CD14-positive monocyte (primary cell): ENCODE results near the gene C1orf105. TPM values are rescaled to one million over a fixed set of nuclear protein-coding genes. Genes with fewer than 3 reads are reported as not detected.
A peak's percentile ranks its signal among the peaks of the same experiment; 100 is the strongest.

Experiments used
- DNase-seq, 3 donors: peaks; one replicate each; pipeline ENCODE4 v3.0.0-alpha.2; 2011 to 2022
- H2AFZ ChIP-seq: 2 replicates; pipeline ENCODE4 v1.6.0; 2012; ENCODE audit warnings: mild to moderate bottlenecking, low read depth, low read length, inconsistent platforms; ENCODE audit not compliant: insufficient read depth, poor library complexity, severe bottlenecking
- H3K27ac ChIP-seq, 2 donors: 1 replicate in 1 of 2; 2 replicates in 1 of 2; pipeline ENCODE4 v1.5.1; 2012 to 2013; ENCODE audit warnings: low read length in 2 of 2, control low read depth in 1 of 2, inconsistent platforms in 1 of 2, low read depth in 1 of 2, mild to moderate bottlenecking in 1 of 2
- H3K27me3 ChIP-seq, 2 donors: one replicate each; pipeline versions ENCODE4 v1.6.0 to v1.6.1; 2011 to 2013; ENCODE audit warnings: low read length in 2 of 2; ENCODE audit not compliant: control insufficient read depth in 2 of 2, insufficient read depth in 2 of 2
- H3K36me3 ChIP-seq, 2 donors: replicated peaks in 1 of 2; 1 replicate in 1 of 2; 2 replicates in 1 of 2; pipeline versions ENCODE4 v1.5.1 to v1.6.1; 2012 to 2013; ENCODE audit warnings: low read length in 2 of 2, control low read depth in 1 of 2, inconsistent platforms in 1 of 2, mild to moderate bottlenecking in 1 of 2; ENCODE audit not compliant: insufficient read depth in 2 of 2, control insufficient read depth in 1 of 2
- H3K4me1 ChIP-seq, 2 donors: 1 replicate in 1 of 2; 2 replicates in 1 of 2; pipeline versions ENCODE4 v1.5.1 to v1.6.1; 2012 to 2013; ENCODE audit warnings: low read length in 2 of 2, control low read depth in 1 of 2, inconsistent platforms in 1 of 2, mild to moderate bottlenecking in 1 of 2, moderate library complexity in 1 of 2; ENCODE audit not compliant: insufficient read depth in 2 of 2, control insufficient read depth in 1 of 2
- H3K4me2 ChIP-seq: replicated peaks from 2 replicates; pipeline ENCODE3; 2012; ENCODE audit warnings: low read length, moderate library complexity, mild to moderate bottlenecking; ENCODE audit not compliant: poor library complexity, severe bottlenecking; ENCODE audit errors: extremely low read depth
- H3K4me3 ChIP-seq, 3 experiments: fragments of 200-600 bp in 1 of 3; sonication (generic) in 1 of 3; replicated peaks in 1 of 3; 1 replicate in 2 of 3; 2 replicates in 1 of 3; pipeline ENCODE4 v1.5.1; 2011 to 2013; ENCODE audit warnings: low read length in 3 of 3, mild to moderate bottlenecking in 3 of 3, control low read depth in 2 of 3, low read depth in 2 of 3, inconsistent platforms in 1 of 3, moderate library complexity in 1 of 3
- H3K79me2 ChIP-seq: 2 replicates; pipeline ENCODE4 v1.6.0; 2012; ENCODE audit warnings: mild to moderate bottlenecking, control low read depth, inconsistent platforms, low read length, moderate library complexity; ENCODE audit not compliant: insufficient read depth
- H3K9ac ChIP-seq: 2 replicates; pipeline ENCODE4 v1.6.0; 2017; ENCODE audit warnings: low read length, mild to moderate bottlenecking; ENCODE audit not compliant: insufficient read depth, poor library complexity, severe bottlenecking
- H3K9me3 ChIP-seq, 2 donors: replicated peaks in 1 of 2; 1 replicate in 1 of 2; 2 replicates in 1 of 2; pipeline versions ENCODE4 v1.5.1 to v1.6.1; 2012 to 2013; ENCODE audit warnings: low read length in 2 of 2, control low read depth in 1 of 2; ENCODE audit not compliant: control insufficient read depth in 1 of 2, insufficient read depth in 1 of 2
- H4K20me1 ChIP-seq: 2 replicates; pipeline ENCODE4 v1.6.0; 2012; ENCODE audit warnings: mild to moderate bottlenecking, low read length, control low read depth, moderate library complexity; ENCODE audit not compliant: insufficient read depth
- H3K27ac Mint-ChIP-seq, 7 donors: one replicate each; pipeline ENCODE4 v1.8.0; 2020; ENCODE audit warnings: mild to moderate bottlenecking in 7 of 7, mixed read lengths in 7 of 7, moderate library complexity in 6 of 7, inconsistent platforms in 2 of 7
- H3K27me3 Mint-ChIP-seq, 3 donors: one replicate each; pipeline ENCODE4 v1.8.0; 2021 to 2022; ENCODE audit warnings: low read depth in 3 of 3, mild to moderate bottlenecking in 3 of 3, mixed read lengths in 3 of 3, moderate library complexity in 3 of 3, inconsistent platforms in 1 of 3
- H3K36me3 Mint-ChIP-seq, 2 donors: one replicate each; pipeline ENCODE4 v1.8.0; 2020; ENCODE audit warnings: mixed read lengths in 2 of 2, inconsistent platforms in 1 of 2, mild to moderate bottlenecking in 1 of 2
- H3K4me1 Mint-ChIP-seq: one replicate; pipeline ENCODE4 v1.8.0; 2020; ENCODE audit warnings: mild to moderate bottlenecking, mixed read lengths
- H3K4me3 Mint-ChIP-seq, 2 donors: one replicate each; pipeline ENCODE4 v1.8.0; 2020; ENCODE audit warnings: mild to moderate bottlenecking in 2 of 2, mixed read lengths in 2 of 2, moderate library complexity in 1 of 2
- H3K9me3 Mint-ChIP-seq, 7 donors: one replicate each; pipeline ENCODE4 v1.8.0; 2020 to 2022; ENCODE audit warnings: mixed read lengths in 7 of 7, mild to moderate bottlenecking in 6 of 7, moderate library complexity in 6 of 7, inconsistent platforms in 2 of 7
- WGBS: methylation state at CpG from one replicate; pipeline ENCODE4 v1.1.5; 2013; ENCODE audit warnings: missing lambda C conversion rate; ENCODE audit not compliant: insufficient coverage; 5-methylcytosine and 5-hydroxymethylcytosine counted together
- intact Hi-C, 2 donors: fragments of 100-400 bp; cut with micrococcal nuclease; formaldehyde crosslinking; loops; one replicate each; pipeline versions ENCODE4 v1.15.0 to v1.15.1; 2023
- polyA plus RNA-seq, 3 donors: library from polyadenylated mRNA; depleted of rRNA in 1 of 3; unstranded in 2 of 3; stranded (reverse) in 1 of 3; fragments of 300-500 nt in 2 of 3; fragments of >200 nt in 1 of 3; fragmentation: Illumina TruSeq in 2 of 3; gene quantifications; 1 replicate in 2 of 3; 2 replicates in 1 of 3; pipeline ENCODE4 v1.2.3, GENCODE V29; 2012 to 2021
- TF ChIP-seq, protein P1 (sequence below): fragments of 200-600 bp; IDR thresholded peaks from one replicate; pipeline ENCODE4 v1.8.0; 2022; ENCODE audit warnings: antibody characterized with exemption, mild to moderate bottlenecking

The C1orf105 gene
- polyA plus RNA-seq, 3 donors: not detected

- TF ChIP-seq, protein P1, sequence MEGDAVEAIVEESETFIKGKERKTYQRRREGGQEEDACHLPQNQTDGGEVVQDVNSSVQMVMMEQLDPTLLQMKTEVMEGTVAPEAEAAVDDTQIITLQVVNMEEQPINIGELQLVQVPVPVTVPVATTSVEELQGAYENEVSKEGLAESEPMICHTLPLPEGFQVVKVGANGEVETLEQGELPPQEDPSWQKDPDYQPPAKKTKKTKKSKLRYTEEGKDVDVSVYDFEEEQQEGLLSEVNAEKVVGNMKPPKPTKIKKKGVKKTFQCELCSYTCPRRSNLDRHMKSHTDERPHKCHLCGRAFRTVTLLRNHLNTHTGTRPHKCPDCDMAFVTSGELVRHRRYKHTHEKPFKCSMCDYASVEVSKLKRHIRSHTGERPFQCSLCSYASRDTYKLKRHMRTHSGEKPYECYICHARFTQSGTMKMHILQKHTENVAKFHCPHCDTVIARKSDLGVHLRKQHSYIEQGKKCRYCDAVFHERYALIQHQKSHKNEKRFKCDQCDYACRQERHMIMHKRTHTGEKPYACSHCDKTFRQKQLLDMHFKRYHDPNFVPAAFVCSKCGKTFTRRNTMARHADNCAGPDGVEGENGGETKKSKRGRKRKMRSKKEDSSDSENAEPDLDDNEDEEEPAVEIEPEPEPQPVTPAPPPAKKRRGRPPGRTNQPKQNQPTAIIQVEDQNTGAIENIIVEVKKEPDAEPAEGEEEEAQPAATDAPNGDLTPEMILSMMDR: no peak
- Mint-ChIP-seq H3K4me3 (no peak overlapping the region), H3K4me1 (peaks cover 29% of the 10 kb centered on the region), H3K36me3 (no peaks in the 10 kb centered on the region), H3K27me3 (peaks cover 0 to 2% (median 0%) of the 10 kb centered on the region in 3 donors), H3K27ac (peak overlapping the region in 2 of 7 donors; percentile 19 to 51), H3K9me3 (peaks cover 0 to 8% (median 3%) of the 10 kb centered on the region in 7 donors)
- peaks cover 31 to 42% of the 10 kb centered on the region in 2 donors for H3K4me1 ChIP-seq
- no peaks in the 10 kb centered on the region for H3K9me3 ChIP-seq
- no peak overlapping the region for H3K9ac ChIP-seq
- no peaks in the 10 kb centered on the region for H4K20me1 ChIP-seq
- no CpG with 5 or more reads among the region's 1 CpG for WGBS
- H3K27ac ChIP-seq: peak overlapping the region in 1 of 2 donors; percentile 55
- H3K4me3 ChIP-seq: no peak overlapping the region
- H3K79me2 ChIP-seq: no peaks in the 10 kb centered on the region
- H3K36me3 ChIP-seq: no peaks in the 10 kb centered on the region
- H3K27me3 ChIP-seq: no peaks in the 10 kb centered on the region
- intact Hi-C loops: no loop called here
- DNase-seq: no peak
- no peak overlapping the region for H3K4me2 ChIP-seq
- peak overlapping the region; percentile 0 for H2AFZ ChIP-seq
These were observed 96.6 kb downstream of the C1orf105 start for GRCh38 chr1:172517081-172517480.

- intact Hi-C loops: no loop called here
- WGBS: 100% methylated on average over 1 of the region's 4 CpGs
- Histone ChIP-seq H3K4me2 (no peak overlapping the region), H3K9me3 (no peaks in the 10 kb centered on the region), H3K27me3 (no peaks in the 10 kb centered on the region), H3K9ac (no peak overlapping the region), H3K27ac (no peak overlapping the region), H2AFZ (peak overlapping the region; percentile 21), H3K4me1 (peaks cover 28 to 37% of the 10 kb centered on the region in 2 donors), H3K4me3 (no peak overlapping the region), H3K79me2 (no peaks in the 10 kb centered on the region), H4K20me1 (no peaks in the 10 kb centered on the region), H3K36me3 (no peaks in the 10 kb centered on the region)
- TF ChIP-seq, protein P1: no peak
- no peaks in the 10 kb centered on the region for H3K36me3 Mint-ChIP-seq
- H3K27ac Mint-ChIP-seq: peak overlapping the region in 2 of 7 donors; percentile 51 to 73
- H3K27me3 Mint-ChIP-seq: peaks cover 0 to 2% (median 0%) of the 10 kb centered on the region in 3 donors
- no peak overlapping the region for H3K4me3 Mint-ChIP-seq
- peaks cover 0 to 8% (median 3%) of the 10 kb centered on the region in 7 donors for H3K9me3 Mint-ChIP-seq
- H3K4me1 Mint-ChIP-seq: peaks cover 25% of the 10 kb centered on the region
- no peak for DNase-seq
These were observed 97.1 kb downstream of the C1orf105 start for GRCh38 chr1:172517545-172517944.

Other genes with a start within 250 kb of the C1orf105 start
- 10 to 100 TPM; 11.5 to 61.5 (median 51.1) TPM for gene PIGC, start 23.4 kb downstream of the C1orf105 start, polyA plus RNA-seq
- 1 to 10 TPM; 6.8 to 8.5 (median 6.8) TPM for gene SUCO, start 112.5 kb downstream of the C1orf105 start, polyA plus RNA-seq
- not detected for gene FASLG, start 238.4 kb downstream of the C1orf105 start, polyA plus RNA-seq